K562 (cell line): ENCODE results near the gene PNPO. TPM values are rescaled to one million over a fixed set of nuclear protein-coding genes. Genes with fewer than 3 reads are reported as not detected.

Source experiments
- ATF7 ChIP-seq: fragments of 450-650 bp; IDR thresholded peaks from 2 replicates; pipeline ENCODE4 v1.7.1; 2014; ENCODE audit warnings: mild to moderate bottlenecking, moderate library complexity
- CHD4 ChIP-seq: fragments of 200-600 bp; sonication (generic); IDR thresholded peaks from 3 replicates; pipeline ENCODE4 v1.6.1; 2012; ENCODE audit warnings: low read depth, mild to moderate bottlenecking, mixed read lengths, low read length, inconsistent platforms; ENCODE audit not compliant: insufficient read depth, insufficient replicate concordance, poor library complexity, severe bottlenecking
- E2F3 ChIP-seq: fragments of 250-450 bp; sonication (Bioruptor Pico); IDR thresholded peaks from 2 replicates; pipeline ENCODE4 v1.4.0; 2020; ENCODE audit warnings: mild to moderate bottlenecking
- HMG20B ChIP-seq: fragments of 250-450 bp; sonication (Bioruptor Pico); IDR thresholded peaks from 2 replicates; pipeline ENCODE4 v1.5.0; 2021; ENCODE audit warnings: mild to moderate bottlenecking
- NONO ChIP-seq, 2 experiments: fragments of 200-400 bp in 1 of 2; fragments of 450-650 bp in 1 of 2; formaldehyde crosslinking in 1 of 2; IDR thresholded peaks; 2 replicates each; pipeline ENCODE4 v1.6.1; 2017; ENCODE audit warnings: low read depth in 2 of 2, mild to moderate bottlenecking in 2 of 2, moderate library complexity in 2 of 2, low read length in 1 of 2
- PHF20 ChIP-seq: fragments of 450-650 bp; IDR thresholded peaks from 2 replicates; pipeline ENCODE4 v1.6.1; 2018; ENCODE audit not compliant: partially characterized antibody
- RBM34 ChIP-seq: fragments of 200-400 bp; formaldehyde crosslinking; IDR thresholded peaks from 2 replicates; pipeline ENCODE4 v1.6.1; 2018; ENCODE audit warnings: low read length, borderline replicate concordance; ENCODE audit not compliant: insufficient read depth
- RFX7 ChIP-seq: fragments of 250-450 bp; sonication (Bioruptor Pico); IDR thresholded peaks from 2 replicates; pipeline ENCODE4 v1.5.1; 2021; ENCODE audit warnings: mild to moderate bottlenecking
- SMAD4 ChIP-seq: fragments of 250-450 bp; sonication (Bioruptor Pico); conservative IDR thresholded peaks from 2 replicates; pipeline ENCODE4 v1.8.0; 2021; ENCODE audit warnings: inconsistent platforms, mild to moderate bottlenecking, moderate library complexity
- SP2 ChIP-seq: IDR thresholded peaks from 2 replicates; pipeline ENCODE4 v1.6.1; 2011; ENCODE audit warnings: mild to moderate bottlenecking, low read depth, low read length, moderate library complexity; ENCODE audit not compliant: poor library complexity, severe bottlenecking; ENCODE audit errors: extremely low read depth
- TAF15 ChIP-seq: fragments of 200-400 bp; formaldehyde crosslinking; IDR thresholded peaks from 2 replicates; pipeline ENCODE4 v1.6.1; 2017; ENCODE audit warnings: mild to moderate bottlenecking, low read depth, low read length, moderate library complexity
- ZNF436 ChIP-seq: fragments of 250-450, 450-650 bp; sonication (Bioruptor Pico); formaldehyde crosslinking; IDR thresholded peaks from 2 replicates; pipeline ENCODE4 v1.7.0; 2020; ENCODE audit warnings: mild to moderate bottlenecking
- ZNF57 ChIP-seq: fragments of 450-650 bp; formaldehyde crosslinking; IDR thresholded peaks from 2 replicates; pipeline ENCODE4 v1.4.0; 2020; ENCODE audit warnings: mild to moderate bottlenecking, moderate library complexity
- ZNF584 ChIP-seq: fragments of 200-800 bp; sonication (Bioruptor generic); IDR thresholded peaks from 2 replicates; pipeline ENCODE4 v1.6.1; 2016; ENCODE audit warnings: low read depth, mild to moderate bottlenecking, missing genetic modification characterization, missing compliant biosample characterization
- ZNF644 ChIP-seq: fragments of 200-800 bp; sonication (Bioruptor generic); IDR thresholded peaks from 2 replicates; pipeline ENCODE4 v1.6.1; 2016; ENCODE audit warnings: low read depth, missing genetic modification characterization, missing compliant biosample characterization
- polyA plus RNA-seq, 8 experiments: library from polyadenylated mRNA; depleted of rRNA in 4 of 8; stranded (reverse) in 5 of 8; unstranded in 3 of 8; fragments of >200 nt; fragmentation: Nextera tagmentation in 2 of 8; fragmentation: Illumina TruSeq in 1 of 8; extraction: Ambion mirVana in 2 of 8; extraction: Trizol in 1 of 8; gene quantifications; 2 replicates each; pipeline versions ENCODE4 v1.2.1 to v1.2.3, GENCODE V29; 2011 to 2014; ENCODE audit warnings: inconsistent platforms in 1 of 8, missing spikeins in 1 of 8
- total RNA-seq, 7 experiments: library from RNA; depleted of rRNA in 6 of 7; stranded (reverse); fragments of >200 nt in 6 of 7; fragmentation: Illumina TruSeq in 2 of 7; extraction: Trizol in 2 of 7; gene quantifications; 2 replicates each; pipeline versions ENCODE4 v1.2.1 to v1.2.3, GENCODE V29; 2011 to 2021; ENCODE audit warnings: low replicate concordance in 1 of 7
- TF ChIP-seq, protein P1 (sequence below): fragments of 250-450 bp; sonication (Bioruptor Pico); IDR thresholded peaks from 2 replicates; pipeline ENCODE4 v1.4.0; 2020; ENCODE audit warnings: mild to moderate bottlenecking, moderate library complexity
- TF ChIP-seq, protein P2 (sequence below): sonication (generic); formaldehyde crosslinking; IDR thresholded peaks from 2 replicates; pipeline ENCODE4 v1.4.0; 2020; ENCODE audit warnings: mild to moderate bottlenecking, missing genetic modification reagents
- TF ChIP-seq, protein P3 (sequence below): fragments of 450-650 bp; IDR thresholded peaks from 2 replicates; pipeline ENCODE4 v1.6.1; 2016; ENCODE audit warnings: antibody characterized with exemption
- TF ChIP-seq, protein P4 (sequence below): fragments of 450-650 bp; IDR thresholded peaks from 2 replicates; pipeline ENCODE4 v1.6.1; 2017; ENCODE audit warnings: mild to moderate bottlenecking, moderate library complexity

PNPO gene
- total and polyA plus RNA-seq, 9 of the 15 experiments (the other 6 are each of a cell fraction or from before 2014, with no cell fraction given): 16.6 to 39.0 (median 27.4) TPM

GRCh38 chr17:47970725-47971499 lies 29.5 kb downstream of the PNPO start, which contains the start of gene CDK5RAP3 (continued):
- TF ChIP-seq, protein P1, sequence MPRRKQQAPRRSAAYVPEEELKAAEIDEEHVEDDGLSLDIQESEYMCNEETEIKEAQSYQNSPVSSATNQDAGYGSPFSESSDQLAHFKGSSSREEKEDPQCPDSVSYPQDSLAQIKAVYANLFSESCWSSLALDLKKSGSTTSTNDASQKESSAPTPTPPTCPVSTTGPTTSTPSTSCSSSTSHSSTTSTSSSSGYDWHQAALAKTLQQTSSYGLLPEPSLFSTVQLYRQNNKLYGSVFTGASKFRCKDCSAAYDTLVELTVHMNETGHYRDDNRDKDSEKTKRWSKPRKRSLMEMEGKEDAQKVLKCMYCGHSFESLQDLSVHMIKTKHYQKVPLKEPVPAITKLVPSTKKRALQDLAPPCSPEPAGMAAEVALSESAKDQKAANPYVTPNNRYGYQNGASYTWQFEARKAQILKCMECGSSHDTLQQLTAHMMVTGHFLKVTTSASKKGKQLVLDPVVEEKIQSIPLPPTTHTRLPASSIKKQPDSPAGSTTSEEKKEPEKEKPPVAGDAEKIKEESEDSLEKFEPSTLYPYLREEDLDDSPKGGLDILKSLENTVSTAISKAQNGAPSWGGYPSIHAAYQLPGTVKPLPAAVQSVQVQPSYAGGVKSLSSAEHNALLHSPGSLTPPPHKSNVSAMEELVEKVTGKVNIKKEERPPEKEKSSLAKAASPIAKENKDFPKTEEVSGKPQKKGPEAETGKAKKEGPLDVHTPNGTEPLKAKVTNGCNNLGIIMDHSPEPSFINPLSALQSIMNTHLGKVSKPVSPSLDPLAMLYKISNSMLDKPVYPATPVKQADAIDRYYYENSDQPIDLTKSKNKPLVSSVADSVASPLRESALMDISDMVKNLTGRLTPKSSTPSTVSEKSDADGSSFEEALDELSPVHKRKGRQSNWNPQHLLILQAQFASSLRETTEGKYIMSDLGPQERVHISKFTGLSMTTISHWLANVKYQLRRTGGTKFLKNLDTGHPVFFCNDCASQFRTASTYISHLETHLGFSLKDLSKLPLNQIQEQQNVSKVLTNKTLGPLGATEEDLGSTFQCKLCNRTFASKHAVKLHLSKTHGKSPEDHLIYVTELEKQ: no peak
- TF ChIP-seq ZNF584: no peak
- TF ChIP-seq, protein P2, sequence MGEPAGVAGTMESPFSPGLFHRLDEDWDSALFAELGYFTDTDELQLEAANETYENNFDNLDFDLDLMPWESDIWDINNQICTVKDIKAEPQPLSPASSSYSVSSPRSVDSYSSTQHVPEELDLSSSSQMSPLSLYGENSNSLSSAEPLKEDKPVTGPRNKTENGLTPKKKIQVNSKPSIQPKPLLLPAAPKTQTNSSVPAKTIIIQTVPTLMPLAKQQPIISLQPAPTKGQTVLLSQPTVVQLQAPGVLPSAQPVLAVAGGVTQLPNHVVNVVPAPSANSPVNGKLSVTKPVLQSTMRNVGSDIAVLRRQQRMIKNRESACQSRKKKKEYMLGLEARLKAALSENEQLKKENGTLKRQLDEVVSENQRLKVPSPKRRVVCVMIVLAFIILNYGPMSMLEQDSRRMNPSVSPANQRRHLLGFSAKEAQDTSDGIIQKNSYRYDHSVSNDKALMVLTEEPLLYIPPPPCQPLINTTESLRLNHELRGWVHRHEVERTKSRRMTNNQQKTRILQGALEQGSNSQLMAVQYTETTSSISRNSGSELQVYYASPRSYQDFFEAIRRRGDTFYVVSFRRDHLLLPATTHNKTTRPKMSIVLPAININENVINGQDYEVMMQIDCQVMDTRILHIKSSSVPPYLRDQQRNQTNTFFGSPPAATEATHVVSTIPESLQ: peak; percentile 84
- TF ChIP-seq ZNF57 (CRISPR knock-in tag): no peak
- no peak for TF ChIP-seq ZNF436 (CRISPR knock-in tag)
- TF ChIP-seq PHF20: peak; percentile 91
- no peak for TF ChIP-seq HMG20B (CRISPR knock-in tag)
- peak; percentile 97 for TF ChIP-seq E2F3
- TF ChIP-seq NONO (IDR thresholded peaks at IDR 0.05; ENCODE audit: low read depth in 2 of 2, low read length in 1 of 2): no peak
- TF ChIP-seq, protein P3, sequence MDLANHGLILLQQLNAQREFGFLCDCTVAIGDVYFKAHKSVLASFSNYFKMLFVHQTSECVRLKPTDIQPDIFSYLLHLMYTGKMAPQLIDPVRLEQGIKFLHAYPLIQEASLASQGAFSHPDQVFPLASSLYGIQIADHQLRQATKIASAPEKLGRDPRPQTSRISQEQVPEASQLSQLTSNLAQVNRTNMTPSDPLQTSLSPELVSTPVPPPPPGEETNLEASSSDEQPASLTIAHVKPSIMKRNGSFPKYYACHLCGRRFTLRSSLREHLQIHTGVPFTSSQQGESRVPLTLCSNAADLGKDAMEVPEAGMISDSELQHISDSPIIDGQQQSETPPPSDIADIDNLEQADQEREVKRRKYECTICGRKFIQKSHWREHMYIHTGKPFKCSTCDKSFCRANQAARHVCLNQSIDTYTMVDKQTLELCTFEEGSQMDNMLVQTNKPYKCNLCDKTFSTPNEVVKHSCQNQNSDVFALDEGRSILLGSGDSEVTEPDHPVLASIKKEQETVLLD: peak; percentile 76
- TF ChIP-seq SMAD4 (CRISPR knock-in tag): peak; percentile 44
- no peak for TF ChIP-seq CHD4
- TF ChIP-seq, protein P4, sequence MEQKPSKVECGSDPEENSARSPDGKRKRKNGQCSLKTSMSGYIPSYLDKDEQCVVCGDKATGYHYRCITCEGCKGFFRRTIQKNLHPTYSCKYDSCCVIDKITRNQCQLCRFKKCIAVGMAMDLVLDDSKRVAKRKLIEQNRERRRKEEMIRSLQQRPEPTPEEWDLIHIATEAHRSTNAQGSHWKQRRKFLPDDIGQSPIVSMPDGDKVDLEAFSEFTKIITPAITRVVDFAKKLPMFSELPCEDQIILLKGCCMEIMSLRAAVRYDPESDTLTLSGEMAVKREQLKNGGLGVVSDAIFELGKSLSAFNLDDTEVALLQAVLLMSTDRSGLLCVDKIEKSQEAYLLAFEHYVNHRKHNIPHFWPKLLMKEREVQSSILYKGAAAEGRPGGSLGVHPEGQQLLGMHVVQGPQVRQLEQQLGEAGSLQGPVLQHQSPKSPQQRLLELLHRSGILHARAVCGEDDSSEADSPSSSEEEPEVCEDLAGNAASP: no peak
- TF ChIP-seq TAF15: no peak
- TF ChIP-seq ATF7: peak; percentile 85
- TF ChIP-seq RBM34: no peak
- no peak for TF ChIP-seq ZNF644 (tag)
- peak; percentile 69 for TF ChIP-seq SP2
- no peak for TF ChIP-seq RFX7 (CRISPR knock-in tag)
